Rectal smooth muscle tissue (tissue), 1 donor: ENCODE measurements around the gene PCDH12.
"Not testable (repeated sequence)": the region's sequence is repeated elsewhere in the genome, so short reads cannot be mapped to it uniquely, and the experiment has no call there.

Experiments
- H3K27ac ChIP-seq: one replicate; pipeline ENCODE4 v1.7.0; 2013; ENCODE audit warnings: low read depth, low read length, inconsistent platforms
- H3K27me3 ChIP-seq: one replicate; pipeline ENCODE4 v1.7.0; 2013; ENCODE audit warnings: low read length; ENCODE audit not compliant: control insufficient read depth, insufficient read depth
- H3K36me3 ChIP-seq: one replicate; pipeline ENCODE4 v1.7.0; 2013; ENCODE audit warnings: low read length; ENCODE audit not compliant: control insufficient read depth, insufficient read depth
- H3K4me1 ChIP-seq: one replicate; pipeline ENCODE4 v1.7.0; 2013; ENCODE audit warnings: low read length; ENCODE audit not compliant: control insufficient read depth, insufficient read depth
- H3K4me3 ChIP-seq: one replicate; pipeline ENCODE4 v1.7.0; 2013; ENCODE audit warnings: low read length
- H3K9ac ChIP-seq: one replicate; pipeline ENCODE4 v1.7.0; 2013; ENCODE audit warnings: low read length

Gene PCDH12

GRCh38 chr5:141923448-141924313 is 34.3 kb downstream of the PCDH12 start, which contains the start of gene DELE1:
DELE1 (plus strand) TSS chr5:141923871; CDS start chr5:141923942, 71 bp downstream.
- Histone ChIP-seq H3K36me3 (peaks cover 20% of the 10 kb centered on the region), H3K4me3 (peak within 1 kb of the TSS; percentile 94), H3K27me3 (no peaks in the 10 kb centered on the region), H3K9ac (peak within 1 kb of the TSS; percentile 90), H3K4me1 (peaks cover 8% of the 10 kb centered on the region), H3K27ac (peak within 1 kb of the TSS; percentile 98)

GRCh38 chr5:141922827-141923447 is 35.1 kb downstream of the PCDH12 start:
- peaks cover 14% of the 10 kb centered on the region for H3K36me3 ChIP-seq
- peak overlapping the region; percentile 81 for H3K9ac ChIP-seq
- peak overlapping the region; percentile 94 for H3K4me3 ChIP-seq
- H3K4me1 ChIP-seq, H3K27me3 ChIP-seq: not testable (repeated sequence)
- peak overlapping the region; percentile 98 for H3K27ac ChIP-seq

- Histone ChIP-seq H3K4me3 (no peak overlapping the region), H3K9ac (no peak overlapping the region), H3K27me3 (no peaks in the 10 kb centered on the region), H3K36me3 (no peaks in the 10 kb centered on the region), H3K4me1 (peaks cover 8% of the 10 kb centered on the region), H3K27ac (no peak overlapping the region)
Observed at GRCh38 chr5:141920771-141921170, 37.2 kb downstream of the PCDH12 start.

- Histone ChIP-seq H3K9ac (no peak overlapping the region), H3K27ac (no peak overlapping the region)
Observed at GRCh38 chr5:141919218-141920119, 38.5 kb downstream of the PCDH12 start.

GRCh38 chr5:141917760-141918159 is 40.2 kb downstream of the PCDH12 start:
- Histone ChIP-seq H3K36me3 (no peaks in the 10 kb centered on the region), H3K4me1 (no peaks in the 10 kb centered on the region), H3K9ac (no peak overlapping the region)

More at GRCh38 chr5:141919218-141920119, 38.5 kb downstream of the PCDH12 start:
- H3K4me3 ChIP-seq = no peak overlapping the region
- H3K36me3 ChIP-seq = no peaks in the 10 kb centered on the region
- H3K27me3 ChIP-seq = no peaks in the 10 kb centered on the region
- peaks cover 8% of the 10 kb centered on the region for H3K4me1 ChIP-seq

GRCh38 chr5:141916522-141916921 is 41.5 kb downstream of the PCDH12 start:
- Histone ChIP-seq H3K36me3 (no peaks in the 10 kb centered on the region), H3K4me1 (no peaks in the 10 kb centered on the region), H3K27ac (no peak overlapping the region), H3K4me3 (no peak overlapping the region), H3K9ac (no peak overlapping the region), H3K27me3 (no peaks in the 10 kb centered on the region)

More at GRCh38 chr5:141917760-141918159, 40.2 kb downstream of the PCDH12 start:
- Histone ChIP-seq H3K4me3 (no peak overlapping the region), H3K27me3 (no peaks in the 10 kb centered on the region), H3K27ac (no peak overlapping the region)

GRCh38 chr5:141915881-141916336 is 42.1 kb downstream of the PCDH12 start:
- Histone ChIP-seq H3K9ac (no peak overlapping the region), H3K36me3 (no peaks in the 10 kb centered on the region), H3K27ac (no peak overlapping the region), H3K4me3 (no peak overlapping the region), H3K4me1 (no peaks in the 10 kb centered on the region), H3K27me3 (no peaks in the 10 kb centered on the region)

GRCh38 chr5:141914797-141915196 is 43.2 kb downstream of the PCDH12 start:
- Histone ChIP-seq H3K27me3 (no peaks in the 10 kb centered on the region), H3K9ac (no peak overlapping the region), H3K4me1 (no peaks in the 10 kb centered on the region), H3K27ac (no peak overlapping the region), H3K4me3 (no peak overlapping the region), H3K36me3 (no peaks in the 10 kb centered on the region)

GRCh38 chr5:141914199-141914743 is 43.7 kb downstream of the PCDH12 start:
- Histone ChIP-seq H3K4me1 (no peaks in the 10 kb centered on the region), H3K27ac (no peak overlapping the region), H3K36me3 (no peaks in the 10 kb centered on the region), H3K27me3 (no peaks in the 10 kb centered on the region), H3K9ac (no peak overlapping the region), H3K4me3 (peak overlapping the region; percentile 43)

GRCh38 chr5:141913560-141914198 is 44.3 kb downstream of the PCDH12 start:
- no peaks in the 10 kb centered on the region for H3K36me3 ChIP-seq
- H3K27ac ChIP-seq = no peak overlapping the region
- no peak overlapping the region for H3K9ac ChIP-seq
- H3K4me3 ChIP-seq = peak overlapping the region; percentile 43
- no peaks in the 10 kb centered on the region for H3K27me3 ChIP-seq
- H3K4me1 ChIP-seq = no peaks in the 10 kb centered on the region

- Histone ChIP-seq H3K4me1 (no peaks in the 10 kb centered on the region), H3K36me3 (no peaks in the 10 kb centered on the region), H3K27me3 (no peaks in the 10 kb centered on the region), H3K27ac (no peak overlapping the region), H3K9ac (no peak overlapping the region), H3K4me3 (no peak overlapping the region)
Observed at GRCh38 chr5:141910271-141910673, 47.7 kb downstream of the PCDH12 start.
